ENCODE results near the gene FAM81B. TPM values are rescaled to one million over a fixed set of nuclear protein-coding genes. Genes with fewer than 3 reads are reported as not detected.
"Not testable (repeated sequence)": the region's sequence is repeated elsewhere in the genome, so short reads cannot be mapped to it uniquely, and the experiment has no call there.

The FAM81B gene, protein sequence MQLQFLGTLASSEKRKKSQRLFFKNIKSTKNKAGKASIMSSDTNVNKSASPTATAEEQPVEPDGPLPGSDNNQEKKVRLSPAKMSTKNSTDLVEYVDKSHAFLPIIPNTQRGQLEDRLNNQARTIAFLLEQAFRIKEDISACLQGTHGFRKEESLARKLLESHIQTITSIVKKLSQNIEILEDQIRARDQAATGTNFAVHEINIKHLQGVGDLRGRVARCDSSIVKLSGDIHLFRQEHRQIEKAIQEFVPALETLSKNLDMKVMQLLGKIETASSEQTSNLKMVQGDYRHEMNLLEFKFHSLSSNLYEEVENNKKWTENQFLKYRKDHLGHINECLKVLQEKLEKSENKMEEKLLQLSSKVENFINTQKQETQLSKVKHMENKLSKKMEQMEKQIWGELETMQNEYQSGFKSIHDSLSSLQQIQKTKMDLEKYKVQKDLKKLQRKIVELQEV
- total RNA-seq (1 to 10 TPM in 8 of 9 donors, not detected in 1; 1.2 to 6.6 (median 1.9) TPM), polyA plus RNA-seq (1 to 10 TPM in 1 of 2 donors, not detected in 1; 4.3 TPM)
- long read RNA-seq, donor 1, partial matches to known transcripts, result 3 of 3 reads
- long read RNA-seq, donor 1, other reads (novel, unspliced or antisense), result 0 of 3 reads
- long read RNA-seq, donor 2, partial matches to known transcripts, result 5 of 5 reads
- long read RNA-seq, donor 2, other reads (novel, unspliced or antisense), result 0 of 5 reads
- long read RNA-seq, donor 3, result 0 reads

DNA sequence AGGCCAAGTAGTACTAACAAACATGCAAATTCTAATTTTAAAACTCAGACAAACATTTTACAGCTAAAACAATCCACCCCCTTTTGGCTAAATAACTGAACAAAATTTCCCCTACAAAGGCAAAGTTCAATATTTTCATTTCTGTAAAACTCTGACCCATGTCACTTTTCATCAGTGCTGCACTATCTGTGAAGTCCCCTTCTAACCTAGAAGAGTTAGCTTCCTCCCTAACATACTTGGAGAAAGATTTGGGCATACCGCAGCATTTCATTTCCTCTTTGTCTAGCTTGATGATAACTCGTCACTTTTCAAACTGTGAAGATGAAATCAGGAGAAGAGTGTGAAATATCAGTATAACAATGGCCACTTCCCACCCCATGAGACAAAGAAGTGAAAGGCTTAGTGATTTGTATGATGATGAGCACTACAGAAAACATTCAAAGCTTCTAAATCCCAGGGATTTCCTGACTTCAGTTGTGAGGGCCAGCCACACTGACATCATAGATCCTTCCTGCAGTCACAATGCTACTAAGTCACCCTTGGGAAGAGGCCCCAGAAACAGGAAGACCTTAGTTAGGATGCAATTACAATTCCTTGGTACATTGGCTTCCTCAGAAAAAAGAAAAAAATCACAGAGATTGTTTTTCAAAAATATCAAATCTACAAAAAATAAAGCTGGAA is at the start of gene FAM81B:
FAM81B (plus strand) TSS at position 555 of the 681 bp plus-strand sequence; CDS start at position 579, 24 bp downstream.
- Histone ChIP-seq H3K4me1 (peaks cover 0 to 7% (median 0%) of the 10 kb centered on the region in 12 donors), H3K36me3 (no peaks in the 10 kb centered on the region), H3K27me3 (no peaks in the 10 kb centered on the region), H3K9me3 (peaks cover 0 to 6% (median 0%) of the 10 kb centered on the region in 12 donors), H3K27ac (peak within 1 kb of the TSS in 3 of 12 donors; percentile 6 to 47 (median 38)), H3K4me3 (no peak within 1 kb of the TSS)
- 42 to 57% (median 47%) methylated on average over 2 of the region's 2 CpGs for WGBS, 4 donors
- DNase-seq (peak in 1 of 5 donors; percentile 8), ATAC-seq (peak in 1 of 4 donors; percentile 89)
- no peak for TF ChIP-seq POLR2A (IDR thresholded peaks at IDR 0.05)
- TF ChIP-seq, protein P1, sequence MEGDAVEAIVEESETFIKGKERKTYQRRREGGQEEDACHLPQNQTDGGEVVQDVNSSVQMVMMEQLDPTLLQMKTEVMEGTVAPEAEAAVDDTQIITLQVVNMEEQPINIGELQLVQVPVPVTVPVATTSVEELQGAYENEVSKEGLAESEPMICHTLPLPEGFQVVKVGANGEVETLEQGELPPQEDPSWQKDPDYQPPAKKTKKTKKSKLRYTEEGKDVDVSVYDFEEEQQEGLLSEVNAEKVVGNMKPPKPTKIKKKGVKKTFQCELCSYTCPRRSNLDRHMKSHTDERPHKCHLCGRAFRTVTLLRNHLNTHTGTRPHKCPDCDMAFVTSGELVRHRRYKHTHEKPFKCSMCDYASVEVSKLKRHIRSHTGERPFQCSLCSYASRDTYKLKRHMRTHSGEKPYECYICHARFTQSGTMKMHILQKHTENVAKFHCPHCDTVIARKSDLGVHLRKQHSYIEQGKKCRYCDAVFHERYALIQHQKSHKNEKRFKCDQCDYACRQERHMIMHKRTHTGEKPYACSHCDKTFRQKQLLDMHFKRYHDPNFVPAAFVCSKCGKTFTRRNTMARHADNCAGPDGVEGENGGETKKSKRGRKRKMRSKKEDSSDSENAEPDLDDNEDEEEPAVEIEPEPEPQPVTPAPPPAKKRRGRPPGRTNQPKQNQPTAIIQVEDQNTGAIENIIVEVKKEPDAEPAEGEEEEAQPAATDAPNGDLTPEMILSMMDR (IDR thresholded peaks at IDR 0.05), result no peak
- intact Hi-C loops (cut with DNase I), result no loop called here

DNA sequence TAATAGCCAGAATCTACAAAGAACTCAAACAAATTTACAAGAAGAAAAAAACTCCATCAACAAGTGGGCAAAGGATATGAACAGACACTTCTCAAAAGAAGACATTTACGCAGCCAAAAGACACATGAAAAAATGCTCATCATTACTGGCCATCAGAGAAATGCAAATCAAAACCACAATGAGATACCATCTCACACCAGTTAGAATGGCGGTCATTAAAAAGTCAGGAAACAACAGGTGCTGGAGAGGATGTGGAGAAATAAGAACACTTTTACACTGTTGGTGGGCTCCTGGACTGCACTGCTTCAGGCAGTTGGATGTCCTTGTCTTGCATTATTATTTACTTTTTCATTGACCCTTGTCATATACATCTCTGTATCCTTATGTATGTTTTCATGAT is 49.7 kb upstream of the FAM81B start:
- H3K4me1 ChIP-seq; H3K27ac ChIP-seq; H3K27me3 ChIP-seq; H3K9me3 ChIP-seq; intact Hi-C loops (cut with DNase I); H3K36me3 ChIP-seq; ATAC-seq; DNase-seq; H3K4me3 ChIP-seq: not testable (repeated sequence)
- WGBS, 4 donors, result 79 to 86% (median 84%) methylated on average over 2 of the region's 2 CpGs

DNA sequence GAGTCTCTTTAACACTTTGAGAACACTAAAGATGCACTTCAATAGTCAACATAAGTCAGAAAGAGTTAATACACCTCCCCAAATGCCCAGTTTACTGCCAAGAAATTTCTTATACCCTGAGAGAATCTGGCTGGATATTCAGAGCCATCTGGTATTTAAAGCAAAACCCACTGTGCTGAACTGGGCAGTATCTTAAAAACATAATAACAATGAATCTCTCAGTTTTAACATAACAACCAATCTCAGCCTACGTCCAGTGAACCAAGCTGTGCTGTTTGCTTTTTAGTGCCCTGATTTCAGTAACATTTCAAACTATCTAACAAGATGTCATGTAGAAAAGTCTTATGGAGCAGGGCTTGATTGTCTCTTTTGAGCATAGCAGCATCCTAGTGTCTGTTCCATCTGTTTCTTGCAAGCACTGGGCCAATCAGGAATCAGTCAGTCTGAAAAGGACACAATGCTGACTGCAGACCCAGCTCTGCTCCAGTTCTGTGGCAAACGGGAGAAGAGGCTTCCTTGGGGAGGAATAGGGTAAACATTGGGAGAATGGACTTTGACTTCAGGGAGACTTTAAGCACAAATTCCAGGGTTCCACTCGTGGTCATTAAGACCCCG is 43.6 kb upstream of the FAM81B start:
- TF ChIP-seq POLR2A (IDR thresholded peaks at IDR 0.05), result no peak
- TF ChIP-seq, protein P1 (IDR thresholded peaks at IDR 0.05), result no peak
- 57 to 65% (median 61%) methylated on average over 4 of the region's 4 CpGs for WGBS, 4 donors

DNA sequence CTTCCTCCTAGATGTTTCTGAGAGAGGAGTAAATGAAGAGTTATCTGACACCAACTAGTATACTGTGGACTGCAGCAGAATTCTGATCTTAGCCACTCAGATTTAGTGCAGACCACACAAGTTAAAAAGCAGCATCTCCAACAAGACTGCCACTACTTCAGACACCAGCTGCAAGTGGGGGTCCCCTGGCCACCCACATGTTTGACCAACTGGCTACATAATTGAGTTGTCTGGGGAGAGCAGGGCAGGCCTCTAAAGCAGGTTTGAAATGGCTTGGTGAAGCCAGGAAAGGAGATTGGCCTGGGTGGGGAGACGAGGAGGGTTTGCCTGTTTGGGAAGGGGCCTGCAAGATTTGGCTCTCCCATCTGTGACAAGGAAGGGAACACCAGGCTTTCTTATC is 40.5 kb upstream of the FAM81B start:
- intact Hi-C loops (cut with DNase I), result no loop called here
- WGBS, 4 donors, result 26 to 41% (median 29%) methylated on average over 1 of the region's 1 CpG
- H3K27me3 ChIP-seq, result no peaks in the 10 kb centered on the region

More for the DNA sequence above, 43.6 kb upstream of the FAM81B start:
- DNase-seq (no peak), ATAC-seq (no peak)
- intact Hi-C loops (cut with DNase I), result no loop called here
- Histone ChIP-seq H3K9me3 (peaks cover 0 to 6% (median 0%) of the 10 kb centered on the region in 12 donors), H3K36me3 (no peaks in the 10 kb centered on the region), H3K27me3 (no peaks in the 10 kb centered on the region), H3K4me3 (no peak overlapping the region), H3K27ac (no peak overlapping the region), H3K4me1 (peaks cover 0 to 3% (median 0%) of the 10 kb centered on the region in 12 donors)

More for the DNA sequence above, 40.5 kb upstream of the FAM81B start:
- ATAC-seq (no peak), DNase-seq (no peak)
- Histone ChIP-seq H3K27ac (no peak overlapping the region), H3K4me3 (no peak overlapping the region), H3K4me1 (peaks cover 0 to 3% (median 0%) of the 10 kb centered on the region in 12 donors), H3K36me3 (no peaks in the 10 kb centered on the region), H3K9me3 (peaks cover 0 to 6% (median 0%) of the 10 kb centered on the region in 12 donors)
- TF ChIP-seq POLR2A (IDR thresholded peaks at IDR 0.05), result no peak
- TF ChIP-seq, protein P1 (IDR thresholded peaks at IDR 0.05), result no peak

Measured in heart left ventricle (tissue), 16 donors.